ENCODE measurements around the gene CDH18.

CDH18 gene

GRCh38 chr5:19865336-19866089 lies 122.5 kb downstream of the CDH18 start:
- Histone ChIP-seq H3K4me3 (no peak overlapping the region), H3K27ac (no peak overlapping the region)
- TF ChIP-seq, protein P1, sequence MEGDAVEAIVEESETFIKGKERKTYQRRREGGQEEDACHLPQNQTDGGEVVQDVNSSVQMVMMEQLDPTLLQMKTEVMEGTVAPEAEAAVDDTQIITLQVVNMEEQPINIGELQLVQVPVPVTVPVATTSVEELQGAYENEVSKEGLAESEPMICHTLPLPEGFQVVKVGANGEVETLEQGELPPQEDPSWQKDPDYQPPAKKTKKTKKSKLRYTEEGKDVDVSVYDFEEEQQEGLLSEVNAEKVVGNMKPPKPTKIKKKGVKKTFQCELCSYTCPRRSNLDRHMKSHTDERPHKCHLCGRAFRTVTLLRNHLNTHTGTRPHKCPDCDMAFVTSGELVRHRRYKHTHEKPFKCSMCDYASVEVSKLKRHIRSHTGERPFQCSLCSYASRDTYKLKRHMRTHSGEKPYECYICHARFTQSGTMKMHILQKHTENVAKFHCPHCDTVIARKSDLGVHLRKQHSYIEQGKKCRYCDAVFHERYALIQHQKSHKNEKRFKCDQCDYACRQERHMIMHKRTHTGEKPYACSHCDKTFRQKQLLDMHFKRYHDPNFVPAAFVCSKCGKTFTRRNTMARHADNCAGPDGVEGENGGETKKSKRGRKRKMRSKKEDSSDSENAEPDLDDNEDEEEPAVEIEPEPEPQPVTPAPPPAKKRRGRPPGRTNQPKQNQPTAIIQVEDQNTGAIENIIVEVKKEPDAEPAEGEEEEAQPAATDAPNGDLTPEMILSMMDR (IDR thresholded peaks at IDR 0.05) = no peak
- no peak for DNase-seq (ENCODE audit: low spot score)

DNA sequence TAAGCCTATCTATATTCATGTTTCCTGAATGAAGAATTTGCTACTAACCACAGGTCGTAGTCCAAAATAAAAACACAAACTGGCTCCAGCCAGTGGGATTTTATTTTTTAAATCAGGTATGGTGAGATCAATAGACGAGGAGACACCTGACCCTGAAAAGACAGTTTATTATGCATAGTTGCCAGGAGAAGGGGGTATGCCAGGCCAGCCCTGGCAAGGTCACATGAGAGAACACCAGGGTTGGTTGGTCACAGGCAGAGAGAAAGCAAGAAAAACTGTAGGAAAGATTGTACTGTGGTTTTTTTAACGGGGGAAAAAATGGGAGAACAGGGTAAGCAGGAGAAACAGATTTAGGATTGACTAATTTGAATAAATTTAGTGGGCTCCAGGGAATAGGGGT lies 125.3 kb downstream of the CDH18 start:
- TF ChIP-seq, protein P1 (IDR thresholded peaks at IDR 0.05) = no peak
- H3K27ac ChIP-seq = no peak overlapping the region
- no peak for DNase-seq (ENCODE audit: low spot score)
- H3K4me3 ChIP-seq = no peak overlapping the region

DNA sequence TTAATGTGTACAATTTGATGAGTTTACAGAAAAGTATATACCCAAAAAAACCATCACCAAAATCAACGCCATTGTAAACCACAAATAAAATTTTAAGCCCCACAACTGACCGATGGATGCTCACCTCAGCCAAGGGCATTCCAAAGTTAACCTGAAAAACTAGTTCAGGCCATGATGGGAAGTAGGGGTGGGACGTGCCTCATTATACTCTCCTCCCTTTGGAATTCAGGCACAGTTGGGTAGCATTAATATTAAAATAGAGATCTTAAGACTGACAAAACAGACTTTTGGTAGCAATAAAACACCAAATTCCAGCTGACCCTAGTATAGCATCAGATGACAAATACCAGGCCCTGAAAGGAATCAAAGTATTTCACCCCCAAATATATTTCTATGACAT lies 129.0 kb downstream of the CDH18 start:
- no peak for DNase-seq (ENCODE audit: low spot score)
- TF ChIP-seq, protein P1 (IDR thresholded peaks at IDR 0.05) = no peak

GRCh38 chr5:19855931-19856330 lies 132.1 kb downstream of the CDH18 start:
- DNase-seq (ENCODE audit: low spot score) = no peak
- H3K27ac ChIP-seq = no peak overlapping the region
- TF ChIP-seq, protein P1 (IDR thresholded peaks at IDR 0.05) = no peak
- H3K4me3 ChIP-seq = no peak overlapping the region

More for the DNA sequence above, 129.0 kb downstream of the CDH18 start:
- Histone ChIP-seq H3K4me3 (no peak overlapping the region), H3K27ac (no peak overlapping the region)

GRCh38 chr5:19855453-19855852 lies 132.5 kb downstream of the CDH18 start:
- Histone ChIP-seq H3K27ac (no peak overlapping the region), H3K4me3 (no peak overlapping the region)
- TF ChIP-seq, protein P1 (IDR thresholded peaks at IDR 0.05) = no peak
- no peak for DNase-seq (ENCODE audit: low spot score)

DNA sequence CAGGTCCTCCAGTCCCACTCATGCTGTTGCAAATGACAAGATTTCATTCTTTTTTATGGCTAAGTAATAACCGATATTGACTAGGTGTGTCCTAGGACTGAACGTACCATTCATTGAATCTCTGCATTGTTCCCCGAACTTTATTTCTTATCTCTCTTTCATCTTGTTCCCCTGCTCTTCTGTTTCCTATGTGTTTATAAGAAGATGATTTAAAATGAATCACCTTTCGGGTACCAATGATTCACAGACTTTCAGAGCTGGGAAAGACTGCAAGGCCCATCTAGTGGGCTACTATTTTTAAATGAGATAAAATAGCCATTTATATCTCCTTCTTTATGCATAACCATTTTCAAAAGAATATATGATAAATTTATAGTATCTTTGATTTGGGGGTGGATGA lies 133.0 kb downstream of the CDH18 start:
- Histone ChIP-seq H3K4me3 (no peak overlapping the region), H3K27ac (no peak overlapping the region)
- no peak for DNase-seq (ENCODE audit: low spot score)
- TF ChIP-seq, protein P1 (IDR thresholded peaks at IDR 0.05) = no peak

DNA sequence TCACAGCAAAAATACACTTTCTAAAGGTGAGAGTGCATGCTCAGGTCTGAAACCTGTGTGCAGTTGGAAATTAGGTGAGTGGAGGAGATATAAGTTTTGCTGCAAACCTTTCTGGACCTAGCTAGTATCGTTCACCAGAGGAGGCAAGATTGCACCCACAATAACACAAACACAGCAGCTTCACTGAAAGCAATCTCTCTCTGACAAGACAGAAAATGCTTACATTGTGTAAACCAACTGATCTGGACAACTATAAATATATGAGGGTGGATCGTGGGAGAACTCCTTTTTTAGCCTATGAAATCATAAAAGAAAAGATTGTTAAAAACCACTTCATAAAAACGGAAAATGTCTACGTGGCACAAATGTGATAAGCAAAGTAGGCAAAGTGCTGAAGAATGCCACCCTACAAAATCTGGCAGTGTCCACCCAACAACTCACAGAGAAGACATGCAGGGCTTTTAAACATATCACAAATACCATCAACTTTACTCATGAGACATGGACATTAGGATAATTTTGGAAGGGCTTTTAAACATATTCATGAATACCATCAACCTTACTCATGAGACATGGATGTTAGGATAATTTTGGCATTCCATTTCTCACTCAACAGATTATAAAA lies 134.3 kb downstream of the CDH18 start:
- TF ChIP-seq, protein P1 (IDR thresholded peaks at IDR 0.05) = no peak
- Histone ChIP-seq H3K4me3 (no peak overlapping the region), H3K27ac (no peak overlapping the region)
- no peak for DNase-seq (ENCODE audit: low spot score)

All from coronary artery (tissue), 2 donors.